SK-N-SH (cell line): ENCODE data around the gene R3HDM1.

ENCODE experiments used
- EP300 ChIP-seq, 2 experiments: IDR thresholded peaks; 2 replicates each; pipeline versions ENCODE4 v1.4.0 to v1.6.1; 2012; ENCODE audit warnings: borderline replicate concordance in 1 of 2, low read depth in 1 of 2, low read length in 1 of 2
- POLR2AphosphoS5 ChIP-seq: IDR thresholded peaks from 2 replicates; pipeline ENCODE4 v1.6.1; 2012; ENCODE audit warnings: low read depth, low read length
- YY1 ChIP-seq: IDR thresholded peaks from 2 replicates; pipeline ENCODE4 v1.4.0; 2012; ENCODE audit warnings: low read depth, mild to moderate bottlenecking
- TF ChIP-seq, protein P1 (sequence below): fragments of 200-600 bp; sonication (generic); IDR thresholded peaks from 2 replicates; pipeline ENCODE4 v1.6.1; 2017; ENCODE audit warnings: antibody characterized with exemption, mild to moderate bottlenecking, moderate library complexity
- TF ChIP-seq, protein P2 (sequence below): IDR thresholded peaks from 2 replicates; pipeline ENCODE4 v1.4.0; 2012; ENCODE audit warnings: low read depth, borderline replicate concordance
- TF ChIP-seq, protein P3 (sequence below): IDR thresholded peaks from 2 replicates; pipeline ENCODE4 v1.6.1; 2012; ENCODE audit warnings: mild to moderate bottlenecking, low read depth, low read length, moderate library complexity
- TF ChIP-seq, protein P4 (sequence below): fragments of 150-350 bp; IDR thresholded peaks from 2 replicates; pipeline ENCODE4 v1.6.1; 2017; ENCODE audit warnings: antibody characterized with exemption, low read length, low read depth, borderline replicate concordance
- TF ChIP-seq, protein P5 (sequence below): IDR thresholded peaks from 2 replicates; pipeline ENCODE4 v1.4.0; 2012; ENCODE audit warnings: low read depth

DNA sequence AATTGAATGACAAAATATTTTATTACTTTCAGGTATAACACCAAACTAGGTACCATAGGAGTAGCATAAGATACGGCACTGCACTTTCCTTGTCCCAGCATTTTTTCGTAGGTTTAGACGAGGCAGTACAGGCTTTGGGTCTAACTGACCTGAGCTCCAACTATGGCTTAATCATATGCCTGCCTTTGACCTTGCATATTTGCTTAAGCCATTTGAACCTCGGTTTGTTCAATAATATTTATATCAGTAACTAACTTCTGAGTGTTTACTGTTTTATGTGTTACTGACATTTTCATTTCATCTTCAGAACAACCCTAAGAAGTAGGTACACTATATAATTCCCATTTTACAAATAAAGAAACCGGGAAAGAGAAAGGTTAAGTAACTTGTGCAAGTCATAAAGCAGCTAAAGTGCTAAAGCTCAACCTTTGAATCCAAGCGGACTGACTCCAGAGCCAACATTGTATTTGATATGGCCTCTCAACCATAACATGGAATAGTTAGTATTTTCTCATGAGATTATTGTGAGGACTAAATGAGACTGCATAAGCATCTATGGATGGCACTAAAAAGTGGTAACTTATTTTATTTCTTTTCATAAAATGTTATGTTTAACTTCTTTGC lies 104.0 kb downstream of the R3HDM1 start:
- TF ChIP-seq, protein P1, sequence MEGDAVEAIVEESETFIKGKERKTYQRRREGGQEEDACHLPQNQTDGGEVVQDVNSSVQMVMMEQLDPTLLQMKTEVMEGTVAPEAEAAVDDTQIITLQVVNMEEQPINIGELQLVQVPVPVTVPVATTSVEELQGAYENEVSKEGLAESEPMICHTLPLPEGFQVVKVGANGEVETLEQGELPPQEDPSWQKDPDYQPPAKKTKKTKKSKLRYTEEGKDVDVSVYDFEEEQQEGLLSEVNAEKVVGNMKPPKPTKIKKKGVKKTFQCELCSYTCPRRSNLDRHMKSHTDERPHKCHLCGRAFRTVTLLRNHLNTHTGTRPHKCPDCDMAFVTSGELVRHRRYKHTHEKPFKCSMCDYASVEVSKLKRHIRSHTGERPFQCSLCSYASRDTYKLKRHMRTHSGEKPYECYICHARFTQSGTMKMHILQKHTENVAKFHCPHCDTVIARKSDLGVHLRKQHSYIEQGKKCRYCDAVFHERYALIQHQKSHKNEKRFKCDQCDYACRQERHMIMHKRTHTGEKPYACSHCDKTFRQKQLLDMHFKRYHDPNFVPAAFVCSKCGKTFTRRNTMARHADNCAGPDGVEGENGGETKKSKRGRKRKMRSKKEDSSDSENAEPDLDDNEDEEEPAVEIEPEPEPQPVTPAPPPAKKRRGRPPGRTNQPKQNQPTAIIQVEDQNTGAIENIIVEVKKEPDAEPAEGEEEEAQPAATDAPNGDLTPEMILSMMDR, result no peak
- no peak for TF ChIP-seq POLR2AphosphoS5
- TF ChIP-seq, protein P2, sequence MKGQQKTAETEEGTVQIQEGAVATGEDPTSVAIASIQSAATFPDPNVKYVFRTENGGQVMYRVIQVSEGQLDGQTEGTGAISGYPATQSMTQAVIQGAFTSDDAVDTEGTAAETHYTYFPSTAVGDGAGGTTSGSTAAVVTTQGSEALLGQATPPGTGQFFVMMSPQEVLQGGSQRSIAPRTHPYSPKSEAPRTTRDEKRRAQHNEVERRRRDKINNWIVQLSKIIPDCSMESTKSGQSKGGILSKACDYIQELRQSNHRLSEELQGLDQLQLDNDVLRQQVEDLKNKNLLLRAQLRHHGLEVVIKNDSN, result no peak
- no peak for TF ChIP-seq YY1
- TF ChIP-seq EP300 (IDR thresholded peaks at IDR 0.05; ENCODE audit: borderline replicate concordance in 1 of 2, low read depth in 1 of 2, low read length in 1 of 2), result no peak
- TF ChIP-seq, protein P3, sequence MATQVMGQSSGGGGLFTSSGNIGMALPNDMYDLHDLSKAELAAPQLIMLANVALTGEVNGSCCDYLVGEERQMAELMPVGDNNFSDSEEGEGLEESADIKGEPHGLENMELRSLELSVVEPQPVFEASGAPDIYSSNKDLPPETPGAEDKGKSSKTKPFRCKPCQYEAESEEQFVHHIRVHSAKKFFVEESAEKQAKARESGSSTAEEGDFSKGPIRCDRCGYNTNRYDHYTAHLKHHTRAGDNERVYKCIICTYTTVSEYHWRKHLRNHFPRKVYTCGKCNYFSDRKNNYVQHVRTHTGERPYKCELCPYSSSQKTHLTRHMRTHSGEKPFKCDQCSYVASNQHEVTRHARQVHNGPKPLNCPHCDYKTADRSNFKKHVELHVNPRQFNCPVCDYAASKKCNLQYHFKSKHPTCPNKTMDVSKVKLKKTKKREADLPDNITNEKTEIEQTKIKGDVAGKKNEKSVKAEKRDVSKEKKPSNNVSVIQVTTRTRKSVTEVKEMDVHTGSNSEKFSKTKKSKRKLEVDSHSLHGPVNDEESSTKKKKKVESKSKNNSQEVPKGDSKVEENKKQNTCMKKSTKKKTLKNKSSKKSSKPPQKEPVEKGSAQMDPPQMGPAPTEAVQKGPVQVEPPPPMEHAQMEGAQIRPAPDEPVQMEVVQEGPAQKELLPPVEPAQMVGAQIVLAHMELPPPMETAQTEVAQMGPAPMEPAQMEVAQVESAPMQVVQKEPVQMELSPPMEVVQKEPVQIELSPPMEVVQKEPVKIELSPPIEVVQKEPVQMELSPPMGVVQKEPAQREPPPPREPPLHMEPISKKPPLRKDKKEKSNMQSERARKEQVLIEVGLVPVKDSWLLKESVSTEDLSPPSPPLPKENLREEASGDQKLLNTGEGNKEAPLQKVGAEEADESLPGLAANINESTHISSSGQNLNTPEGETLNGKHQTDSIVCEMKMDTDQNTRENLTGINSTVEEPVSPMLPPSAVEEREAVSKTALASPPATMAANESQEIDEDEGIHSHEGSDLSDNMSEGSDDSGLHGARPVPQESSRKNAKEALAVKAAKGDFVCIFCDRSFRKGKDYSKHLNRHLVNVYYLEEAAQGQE, result no peak
- TF ChIP-seq, protein P4, sequence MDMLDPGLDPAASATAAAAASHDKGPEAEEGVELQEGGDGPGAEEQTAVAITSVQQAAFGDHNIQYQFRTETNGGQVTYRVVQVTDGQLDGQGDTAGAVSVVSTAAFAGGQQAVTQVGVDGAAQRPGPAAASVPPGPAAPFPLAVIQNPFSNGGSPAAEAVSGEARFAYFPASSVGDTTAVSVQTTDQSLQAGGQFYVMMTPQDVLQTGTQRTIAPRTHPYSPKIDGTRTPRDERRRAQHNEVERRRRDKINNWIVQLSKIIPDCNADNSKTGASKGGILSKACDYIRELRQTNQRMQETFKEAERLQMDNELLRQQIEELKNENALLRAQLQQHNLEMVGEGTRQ, result no peak
- TF ChIP-seq, protein P5, sequence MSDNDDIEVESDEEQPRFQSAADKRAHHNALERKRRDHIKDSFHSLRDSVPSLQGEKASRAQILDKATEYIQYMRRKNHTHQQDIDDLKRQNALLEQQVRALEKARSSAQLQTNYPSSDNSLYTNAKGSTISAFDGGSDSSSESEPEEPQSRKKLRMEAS, result no peak
